HG02678 (cell line): ENCODE data around the gene COBL.

ENCODE experiments used
- ATAC-seq: cut with Tn5 transposase; IDR thresholded peaks from one replicate; pipeline ENCODE4 v1.9.1; 2021; ENCODE audit warnings: mild to moderate bottlenecking, moderate library complexity; ENCODE audit not compliant: unreplicated experiment

COBL gene

DNA sequence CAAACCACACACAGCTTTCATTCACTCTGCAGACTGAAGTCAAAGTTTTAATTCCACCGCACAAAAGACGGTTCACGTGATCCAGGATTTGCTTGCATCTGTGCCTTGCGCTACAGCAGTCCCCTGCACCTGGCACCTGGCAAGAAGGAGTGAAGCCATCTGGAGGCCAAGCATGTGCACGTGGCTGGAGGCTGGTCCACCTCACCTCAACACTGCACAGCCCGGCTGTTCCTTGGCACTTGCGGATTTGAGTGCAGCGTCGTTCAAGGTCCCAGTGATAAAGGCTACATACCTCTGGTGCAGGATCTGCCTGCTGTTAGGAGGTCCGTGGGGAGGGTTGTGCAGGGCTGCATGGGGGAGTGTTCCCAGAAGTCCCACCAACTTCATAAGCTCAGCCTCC lies 285.4 kb downstream of the COBL start:
- no peak for ATAC-seq

DNA sequence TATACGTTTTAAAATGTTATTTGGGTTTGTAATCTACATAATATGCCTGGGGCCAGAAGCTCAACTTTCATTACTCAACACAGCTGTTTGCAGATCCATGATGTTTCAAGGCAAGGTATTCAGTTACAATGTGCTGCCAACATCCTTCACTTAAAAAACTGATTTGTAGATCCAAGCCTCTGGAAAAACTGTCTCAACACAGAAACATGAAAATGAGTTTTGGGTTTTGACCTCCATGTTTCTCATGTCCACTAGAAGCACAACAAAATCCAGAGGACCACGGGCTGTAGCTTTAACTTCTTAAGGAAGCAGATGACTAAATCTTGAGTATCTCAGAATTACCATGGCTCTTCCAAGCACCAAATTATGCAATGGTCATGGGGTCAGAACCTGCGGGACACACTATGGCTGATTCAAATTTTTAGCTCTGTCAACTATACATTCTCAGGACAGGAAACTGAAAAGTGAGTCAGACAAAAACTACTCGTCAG lies 286.9 kb downstream of the COBL start:
- no peak for ATAC-seq

DNA sequence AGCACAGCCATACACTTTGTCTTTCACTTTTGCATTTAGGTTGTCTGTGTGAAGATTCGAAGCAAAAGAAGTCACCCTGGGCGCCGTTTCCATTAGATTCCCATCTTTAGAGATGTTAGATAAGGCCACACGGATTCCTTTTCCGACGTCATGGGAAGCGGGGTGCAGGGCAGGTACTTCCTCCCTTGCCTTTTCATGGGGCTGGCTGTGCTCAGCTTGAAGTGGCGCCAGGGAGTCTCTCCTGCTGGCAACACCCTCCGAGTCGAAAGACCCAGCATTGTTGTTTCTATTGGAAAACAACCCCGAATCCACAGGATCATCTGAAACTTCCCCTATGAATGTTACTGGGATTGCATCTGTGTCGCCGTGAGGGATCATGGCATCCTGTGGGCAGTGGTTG lies 287.5 kb downstream of the COBL start:
- ATAC-seq, result no peak

DNA sequence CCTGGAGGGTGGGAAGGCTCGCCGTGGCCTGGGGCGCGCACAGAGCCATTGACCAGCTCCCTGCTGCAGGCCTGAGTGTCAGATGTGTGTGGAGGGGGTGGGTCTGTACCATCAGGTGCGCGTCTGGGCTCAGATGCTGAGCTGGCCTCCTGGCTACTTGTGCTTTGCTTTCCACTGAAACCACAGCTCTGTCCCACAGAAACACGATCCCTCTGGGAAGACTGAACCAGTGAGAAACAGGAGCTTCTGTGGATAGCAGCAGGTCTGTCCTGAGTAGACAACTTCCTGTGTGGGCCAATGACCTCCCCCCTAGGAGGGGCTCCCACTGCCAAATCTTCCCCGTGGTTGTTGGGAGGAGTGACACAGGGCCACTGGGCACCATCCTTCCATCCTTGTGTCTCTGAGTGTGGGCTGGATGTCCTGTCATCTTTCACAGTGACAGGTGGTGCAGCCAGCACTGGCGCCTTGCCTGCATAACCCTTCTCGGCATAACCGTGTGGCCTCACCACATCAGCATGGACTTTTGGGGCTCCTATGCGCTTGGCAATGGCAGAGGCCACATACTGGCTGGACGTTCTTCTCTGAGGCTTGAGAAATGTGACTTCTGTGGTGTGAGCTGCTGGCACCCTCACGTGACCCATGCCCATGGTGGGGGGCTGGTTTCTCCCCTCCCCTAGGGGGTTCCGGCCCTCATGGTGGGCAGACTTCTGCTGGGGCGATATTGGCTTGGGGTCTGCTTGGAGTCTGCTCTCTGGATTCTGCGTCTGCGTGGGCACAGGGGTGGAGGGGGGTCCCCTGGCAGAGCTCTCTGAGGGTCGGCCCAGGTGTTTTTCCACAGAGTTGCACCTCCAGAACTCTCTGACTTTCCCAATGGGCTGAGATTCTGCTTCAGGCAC lies 288.4 kb downstream of the COBL start:
- ATAC-seq, result no peak

DNA sequence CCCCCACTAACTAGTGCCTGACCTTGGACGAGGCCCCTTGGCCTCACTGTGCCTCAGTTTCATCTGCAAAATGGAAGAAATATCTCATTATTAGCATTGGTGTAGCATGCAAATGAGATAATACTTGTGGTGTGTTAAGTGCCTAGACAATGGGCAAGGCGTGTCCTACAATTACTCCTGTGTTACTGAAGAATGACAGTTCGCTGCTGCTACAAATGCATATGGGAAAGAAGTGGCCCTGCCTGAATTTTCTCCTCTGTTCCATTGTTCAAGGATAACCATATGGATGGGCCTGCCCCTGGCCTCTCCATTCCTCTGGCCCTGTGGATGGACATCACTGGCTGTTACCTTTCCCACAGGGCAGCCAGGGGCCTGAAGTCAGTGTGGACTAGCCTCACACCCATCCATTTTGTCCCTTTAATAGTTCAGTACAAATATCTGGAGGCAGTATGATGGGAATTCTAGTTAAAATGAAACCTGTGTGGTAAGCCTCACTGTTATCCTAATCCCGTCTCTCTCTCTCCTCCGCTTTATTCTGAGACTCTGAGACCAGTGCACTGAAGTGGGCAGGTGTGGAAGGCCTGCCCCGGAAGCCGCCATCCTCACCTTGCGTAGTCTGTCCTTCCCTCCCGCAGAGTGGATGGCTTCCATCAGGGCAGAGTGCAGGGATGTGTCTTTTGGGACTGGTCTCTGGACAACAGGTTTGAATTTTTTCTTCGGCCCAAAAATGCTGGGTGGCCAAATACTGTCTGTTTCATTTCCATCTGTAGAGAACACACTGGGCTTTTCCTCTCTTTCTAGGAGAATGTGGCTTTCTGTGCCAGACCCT lies 289.3 kb downstream of the COBL start:
- ATAC-seq, result no peak

DNA sequence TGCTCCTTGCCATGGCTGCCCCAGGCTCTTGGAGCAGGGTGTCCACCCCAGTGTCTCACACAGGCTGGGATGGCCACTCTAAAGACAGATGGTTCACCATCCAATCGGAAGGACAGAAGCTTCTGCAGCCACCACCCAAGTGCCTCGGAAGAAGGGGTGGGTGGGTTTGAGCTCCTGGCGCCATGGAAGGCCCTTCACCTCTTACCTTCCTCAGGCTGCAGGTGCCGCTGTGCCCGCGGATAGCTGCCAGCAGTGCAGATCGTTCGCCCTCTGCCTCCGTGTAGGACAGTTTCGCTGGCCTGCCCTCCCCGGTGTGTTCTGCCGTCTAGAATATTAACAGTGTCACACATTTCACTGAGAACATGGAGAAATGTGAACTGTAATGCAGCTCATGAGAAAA lies 290.3 kb downstream of the COBL start:
- no peak for ATAC-seq

DNA sequence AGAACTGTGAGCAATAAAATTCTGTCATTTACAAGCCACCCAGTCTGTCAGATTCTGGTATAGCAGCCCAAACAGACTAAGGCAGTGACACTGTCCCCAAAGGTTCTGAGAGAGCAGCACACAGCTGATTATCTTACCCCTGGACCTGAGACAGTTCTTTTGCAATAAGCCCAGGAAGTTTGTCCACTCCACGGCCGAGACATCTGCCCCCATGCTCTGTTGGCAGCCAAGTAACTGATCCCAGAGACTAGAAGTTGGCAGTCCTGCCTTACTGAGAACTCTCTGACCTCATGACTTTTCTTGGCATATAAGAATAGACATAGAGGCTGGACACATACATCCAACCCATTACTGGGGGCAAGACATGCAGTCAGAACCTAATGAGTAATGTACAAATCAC lies 290.9 kb downstream of the COBL start:
- no peak for ATAC-seq

DNA sequence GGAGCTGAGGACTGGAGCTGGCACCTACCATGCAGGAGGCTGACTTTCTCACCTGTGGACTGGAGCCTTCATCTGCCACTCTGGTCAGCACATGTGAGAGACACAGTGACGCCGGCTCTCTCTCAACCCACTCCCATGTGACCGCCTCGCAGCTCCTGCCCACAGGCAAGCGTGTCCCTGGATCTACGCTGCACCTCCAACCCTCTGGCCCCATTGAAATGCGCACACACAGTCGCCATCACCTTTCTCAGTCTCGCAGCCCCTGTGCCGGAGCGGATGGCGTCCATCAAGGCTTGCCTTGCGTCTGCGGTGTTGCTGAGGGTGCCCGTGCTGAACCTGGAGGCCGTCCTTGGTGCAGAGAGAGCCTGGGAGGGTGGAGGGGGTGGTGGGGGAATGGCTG lies 291.7 kb downstream of the COBL start:
- no peak for ATAC-seq

DNA sequence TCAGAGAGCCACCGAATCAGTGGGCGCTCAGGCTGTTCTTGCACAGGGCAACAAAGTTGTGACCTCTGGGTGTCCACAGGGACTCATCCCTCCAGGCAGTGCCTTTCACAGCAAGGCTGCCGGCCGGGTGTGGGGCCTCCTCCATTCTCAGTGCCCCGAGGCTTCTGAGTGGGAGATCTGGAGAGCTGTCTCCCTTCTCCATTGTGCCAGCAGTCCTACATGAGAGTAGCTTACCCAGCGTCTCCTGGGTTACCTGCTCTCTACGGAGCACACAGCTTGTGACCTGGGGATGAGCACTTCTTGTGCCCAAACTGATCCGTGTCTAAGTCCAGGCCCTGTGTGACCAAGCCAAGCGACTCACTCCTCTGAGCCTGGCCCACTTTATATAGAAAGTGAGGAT lies 293.1 kb downstream of the COBL start:
- ATAC-seq, result no peak

DNA sequence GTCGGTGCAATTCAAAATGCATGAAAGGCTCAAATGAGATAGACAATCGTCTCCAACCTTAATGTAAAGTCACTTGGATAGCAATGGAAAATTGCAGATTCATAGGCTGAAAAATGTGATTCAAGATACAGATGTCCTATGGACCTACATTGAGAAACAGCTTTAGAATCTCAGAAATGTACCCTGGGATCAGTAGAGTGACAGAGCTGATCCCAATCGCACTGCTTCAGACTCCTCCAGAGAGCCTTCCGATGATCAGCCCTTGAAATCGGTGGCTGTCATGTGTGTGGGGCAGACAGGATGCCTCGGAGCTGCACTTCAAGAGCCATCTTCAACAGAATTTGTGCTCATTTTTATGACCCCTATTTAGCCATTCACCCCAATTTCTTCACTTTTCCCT lies 293.8 kb downstream of the COBL start:
- ATAC-seq, result no peak

DNA sequence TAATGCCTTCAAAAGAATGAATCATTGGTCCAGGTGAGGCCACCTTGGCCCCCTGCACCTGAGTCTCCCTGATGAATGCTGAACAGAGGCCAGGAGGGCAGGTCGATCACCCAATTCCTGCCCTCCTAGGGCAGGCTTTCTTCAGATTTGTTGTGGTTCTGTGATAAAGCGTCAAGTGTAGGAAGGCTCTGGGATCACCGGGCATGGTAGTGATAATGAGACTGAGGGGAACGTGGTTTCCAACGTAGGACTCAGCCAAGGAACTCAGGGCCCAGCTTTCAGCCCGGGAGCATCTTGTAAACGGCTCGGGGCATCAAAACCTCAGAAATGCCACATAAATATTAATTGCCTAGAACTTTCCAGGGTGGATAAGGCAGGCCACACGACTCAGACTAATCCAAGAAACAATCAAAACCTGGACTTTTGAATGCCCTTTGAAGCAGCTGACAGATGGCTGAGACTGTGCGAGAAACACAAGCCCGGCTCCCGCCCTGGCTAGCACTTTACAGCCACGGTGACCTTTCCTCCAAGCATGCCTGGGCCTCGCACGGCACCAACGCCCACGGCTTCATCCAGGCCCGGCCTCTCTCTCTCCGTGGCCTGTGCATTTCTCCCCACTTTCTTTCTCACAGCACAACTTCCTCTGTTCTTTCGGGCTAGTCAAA lies 294.6 kb downstream of the COBL start:
- no peak for ATAC-seq

DNA sequence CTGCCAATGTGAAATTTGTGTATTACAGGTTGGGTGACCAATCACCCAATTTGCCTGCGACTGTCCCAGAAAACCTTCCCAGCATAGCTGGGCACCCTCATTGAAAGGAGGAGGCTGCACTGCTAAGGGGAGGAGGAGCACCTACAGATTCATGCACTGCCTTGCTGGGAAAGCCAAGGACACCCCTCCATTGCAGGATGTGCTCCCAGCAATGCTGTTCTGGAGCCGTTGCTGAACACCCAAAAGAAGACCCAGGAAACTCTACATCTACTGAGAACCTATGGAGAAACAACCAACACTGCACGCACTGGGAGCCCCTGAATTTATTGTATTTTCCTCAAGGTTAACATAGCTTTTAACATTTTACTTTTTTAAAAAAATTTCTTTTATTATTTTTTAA lies 295.7 kb downstream of the COBL start:
- ATAC-seq, result no peak

DNA sequence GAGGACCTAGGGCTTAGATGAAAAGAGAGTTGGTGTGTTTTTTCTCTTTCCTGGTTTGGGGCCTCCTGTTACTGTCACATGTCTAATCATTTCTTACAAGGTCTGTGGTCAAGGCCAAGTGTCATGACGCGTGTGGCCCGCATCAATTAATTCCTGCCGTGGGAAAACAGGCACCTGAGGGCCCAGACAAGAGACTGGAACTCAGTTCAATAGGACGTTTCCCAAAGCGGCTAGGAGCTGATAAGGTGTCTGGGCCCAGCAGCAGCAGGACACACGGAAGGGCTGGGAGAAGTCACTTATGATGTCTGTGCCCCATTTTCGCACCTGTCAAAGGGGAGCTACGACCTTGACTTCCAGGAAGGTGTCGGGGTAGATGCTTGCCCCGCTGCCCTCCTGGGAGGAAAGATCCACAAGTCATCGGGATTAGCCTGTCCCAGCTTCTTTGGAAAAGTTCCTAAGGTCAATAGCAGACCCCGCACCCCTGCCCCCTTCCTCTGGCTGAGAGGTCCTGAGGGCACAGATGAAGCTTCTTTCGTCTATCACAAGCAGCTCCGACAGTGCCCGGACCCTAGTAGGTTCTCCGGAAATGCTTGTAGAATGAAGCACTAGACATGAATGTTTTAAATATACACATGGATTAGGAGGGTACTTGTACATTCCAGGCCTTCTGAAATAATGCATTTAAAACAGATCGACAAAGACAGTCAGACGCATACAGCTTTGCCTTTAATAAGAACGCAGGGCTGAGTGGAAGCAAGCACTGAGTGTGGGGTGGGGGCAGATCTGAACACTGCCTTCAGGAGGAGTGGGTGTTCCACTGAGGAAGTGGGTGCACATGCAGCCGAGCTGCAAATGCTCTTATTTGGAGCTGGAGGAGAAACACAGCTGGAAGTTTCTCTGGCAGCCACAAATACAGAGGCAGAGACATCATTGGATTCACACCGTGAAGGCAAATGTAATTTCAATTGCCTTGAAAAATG lies 296.4 kb downstream of the COBL start:
- ATAC-seq, result no peak

DNA sequence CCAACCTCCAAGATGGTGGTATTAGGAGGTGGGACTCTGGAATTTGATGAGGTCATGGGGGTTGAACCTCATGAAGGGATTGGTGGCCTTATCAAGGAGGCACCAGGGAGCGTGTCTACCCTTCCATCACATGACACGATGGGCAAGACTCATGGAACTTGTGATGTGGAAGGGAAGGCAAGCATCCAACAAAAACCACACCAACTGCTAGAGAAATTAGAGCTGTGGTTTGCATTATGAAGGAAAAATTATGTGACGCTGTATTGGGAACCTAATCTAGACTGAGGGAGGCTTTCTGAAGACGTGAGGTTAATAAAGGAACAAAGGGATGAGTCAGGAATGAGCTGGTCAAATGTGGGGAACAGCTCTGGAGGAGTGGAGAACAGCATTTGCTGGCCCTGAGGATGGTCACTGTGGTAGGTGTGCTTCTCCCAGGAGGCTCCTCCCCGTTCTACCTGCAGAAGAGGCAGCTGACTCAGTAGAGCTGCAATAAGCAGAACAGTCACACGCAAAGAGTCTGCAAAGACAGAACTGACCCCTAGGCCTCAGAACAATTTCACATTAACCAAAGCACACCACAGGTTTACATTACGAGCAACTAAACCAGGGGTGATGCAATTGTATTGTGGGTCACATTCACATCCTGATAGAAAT lies 297.3 kb downstream of the COBL start:
- ATAC-seq, result no peak

DNA sequence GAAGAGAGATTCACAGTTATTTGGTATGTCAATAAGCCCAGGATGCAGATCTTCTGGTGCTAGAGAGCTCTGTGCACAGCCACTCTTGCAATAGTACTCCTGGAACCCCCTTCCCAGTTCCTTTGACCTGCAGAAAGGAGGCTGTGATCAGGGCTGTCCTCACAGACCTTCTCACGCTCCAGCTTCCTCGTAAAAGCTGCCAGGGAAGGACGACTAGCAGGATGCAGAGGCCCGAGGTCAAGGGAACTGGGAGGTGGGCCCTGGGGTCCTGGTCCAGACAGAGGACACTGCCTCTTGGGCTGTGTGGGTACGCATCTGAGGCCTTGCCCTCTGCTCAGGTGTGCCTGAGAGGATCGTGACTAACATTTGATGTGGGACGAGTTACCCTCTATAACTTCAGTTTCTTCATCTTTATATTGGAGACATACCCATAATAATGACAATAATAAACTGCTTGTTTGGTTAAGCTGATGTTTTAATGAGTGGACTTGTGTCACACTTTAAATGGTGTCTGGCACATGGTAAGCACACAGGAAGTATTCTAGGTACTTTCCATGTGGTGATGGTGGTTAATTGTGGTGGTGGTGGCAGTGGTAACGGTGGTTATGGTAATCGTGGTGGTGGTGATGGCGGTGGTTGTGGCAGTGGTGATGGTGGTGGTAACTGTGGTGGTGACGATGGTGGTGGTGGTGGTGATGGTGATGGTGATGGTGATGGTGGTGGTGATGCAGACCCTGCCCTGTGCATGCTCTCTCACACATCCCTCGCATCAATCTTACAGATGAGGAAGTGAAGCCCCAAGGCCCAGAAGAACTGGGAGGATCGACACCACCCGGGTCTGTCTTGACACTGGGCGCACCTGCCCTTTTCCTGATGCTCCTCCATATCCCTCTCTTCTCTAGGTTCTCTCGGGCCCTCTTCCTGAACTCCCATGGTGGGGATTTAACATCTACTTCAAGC lies 298.8 kb downstream of the COBL start:
- ATAC-seq, result no peak

DNA sequence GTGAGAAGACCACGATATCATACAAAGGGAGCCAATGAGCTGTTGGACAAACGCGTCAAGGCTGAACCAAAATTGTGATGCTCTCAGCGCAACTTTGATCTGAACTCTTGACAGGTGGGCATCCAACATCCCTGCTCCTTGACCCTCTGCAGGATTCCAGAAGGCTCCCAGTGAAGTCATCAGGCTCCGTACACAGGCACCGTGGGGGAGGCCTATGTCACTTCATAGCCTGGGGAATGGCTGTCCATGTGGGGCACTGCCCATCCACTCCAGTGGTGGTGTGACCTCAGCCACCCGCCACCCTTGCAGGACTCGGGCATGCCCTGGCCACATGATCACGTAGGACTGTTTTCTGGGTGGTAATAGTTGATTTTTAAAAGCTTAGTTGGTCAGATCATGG lies 300.1 kb downstream of the COBL start:
- no peak for ATAC-seq

DNA sequence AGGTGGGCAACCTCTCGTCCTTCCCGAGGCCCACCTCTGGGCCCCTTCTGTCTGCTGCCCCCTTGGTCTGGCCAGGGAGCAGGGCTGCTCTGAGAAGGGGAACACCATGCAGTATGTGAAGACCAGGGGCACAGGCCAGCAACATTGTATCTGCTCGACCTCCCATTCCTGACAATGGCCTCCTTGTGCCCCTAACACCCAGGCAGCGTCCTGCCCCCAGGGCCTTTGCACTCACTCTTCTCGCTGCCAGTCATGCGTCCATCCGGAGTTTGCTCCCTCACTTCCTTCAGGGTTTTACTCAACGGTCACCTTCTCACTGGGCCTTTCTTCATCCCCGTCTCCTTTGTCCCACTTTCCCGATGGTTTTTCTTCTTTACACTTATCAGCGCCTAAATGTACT lies 301.0 kb downstream of the COBL start:
- no peak for ATAC-seq

DNA sequence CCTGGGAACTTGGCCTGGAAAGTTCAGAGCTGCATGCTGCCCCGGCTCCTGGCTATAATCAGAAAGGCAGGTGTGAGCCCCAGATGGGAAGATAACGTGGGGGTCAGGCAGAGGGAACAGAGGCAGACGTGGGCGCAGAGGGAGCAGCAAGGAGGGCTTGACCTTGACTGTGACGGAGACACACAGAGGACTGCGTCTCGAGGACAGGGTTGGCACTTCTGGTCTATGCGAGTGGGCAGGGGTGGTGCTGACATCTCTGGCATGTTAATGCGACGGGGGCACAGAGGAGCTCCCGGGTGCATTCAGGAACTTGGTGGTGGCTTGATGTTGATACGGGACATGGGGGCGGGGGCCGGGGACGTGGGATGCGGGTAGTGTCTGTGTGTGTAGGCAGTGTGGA lies 301.8 kb downstream of the COBL start:
- ATAC-seq, result no peak
